Smooth muscle cell (in vitro differentiated cells): Measurements from ENCODE around the gene PADI1. TPM values are rescaled to one million over a fixed set of nuclear protein-coding genes. Genes with fewer than 3 reads are reported as not detected.
A peak's percentile ranks its signal among the peaks of the same experiment; 100 is the strongest.

Experiments used
- DNase-seq: peaks from one replicate; lab custom pipeline; 2025; ENCODE audit not compliant: unreplicated experiment; lab: John Stamatoyannopoulos, UW
- H2AFZ ChIP-seq: fragments of 200-600 bp; sonication (generic); 2 replicates; pipeline ENCODE4 v1.6.0; 2016; ENCODE audit warnings: antibody characterized with exemption, low read depth, mild to moderate bottlenecking
- H3F3A ChIP-seq: fragments of 200-600 bp; sonication (generic); 2 replicates; pipeline ENCODE4 v1.6.0; 2017; ENCODE audit warnings: antibody characterized with exemption, low read depth
- H3K27ac ChIP-seq: fragments of 200-600 bp; sonication (generic); 2 replicates; pipeline ENCODE4 v1.5.1; 2016; ENCODE audit warnings: low read depth, mild to moderate bottlenecking
- H3K27me3 ChIP-seq: fragments of 200-600 bp; sonication (generic); 2 replicates; pipeline ENCODE4 v1.6.1; 2016; ENCODE audit warnings: low read depth, mild to moderate bottlenecking
- H3K36me3 ChIP-seq: fragments of 200-600 bp; sonication (generic); 2 replicates; pipeline ENCODE4 v1.5.1; 2016; ENCODE audit warnings: low read depth
- H3K4me1 ChIP-seq: fragments of 200-600 bp; sonication (generic); 2 replicates; pipeline ENCODE4 v1.5.1; 2016; ENCODE audit warnings: low read depth
- H3K4me2 ChIP-seq: fragments of 200-600 bp; sonication (generic); 2 replicates; pipeline ENCODE4 v1.6.0; 2016; ENCODE audit warnings: mild to moderate bottlenecking
- H3K4me3 ChIP-seq: fragments of 200-600 bp; sonication (generic); 2 replicates; pipeline ENCODE4 v1.5.1; 2016; ENCODE audit warnings: mild to moderate bottlenecking
- H3K79me2 ChIP-seq: fragments of 200-600 bp; sonication (generic); 2 replicates; pipeline ENCODE4 v1.6.0; 2016; ENCODE audit warnings: low read depth, mild to moderate bottlenecking
- H3K9ac ChIP-seq: fragments of 200-600 bp; sonication (generic); 2 replicates; pipeline ENCODE4 v1.6.0; 2016; ENCODE audit warnings: low read depth
- H3K9me3 ChIP-seq: fragments of 200-600 bp; sonication (generic); replicated peaks from 2 replicates; pipeline ENCODE4 v1.5.1; 2016; ENCODE audit warnings: low read depth
- H4K20me1 ChIP-seq: fragments of 200-600 bp; sonication (generic); 2 replicates; pipeline ENCODE4 v1.6.0; 2016; ENCODE audit warnings: low read depth
- CTCF ChIP-seq: fragments of 200-600 bp; sonication (generic); IDR thresholded peaks from 2 replicates; pipeline ENCODE4 v1.5.1; 2017; ENCODE audit warnings: borderline replicate concordance, mild to moderate bottlenecking, antibody characterized with exemption; ENCODE audit not compliant: insufficient read depth, poor library complexity, severe bottlenecking
- WGBS: methylation state at CpG from one replicate; pipeline ENCODE4 v1.1.7; 2016; ENCODE audit warnings: low lambda C conversion rate; 5-methylcytosine and 5-hydroxymethylcytosine counted together
- polyA plus RNA-seq: library from polyadenylated mRNA; unstranded; fragments of >200 nt; fragmentation: Nextera tagmentation; extraction: Ambion mirVana; gene quantifications from 2 replicates; pipeline ENCODE4 v1.2.1, GENCODE V29; 2016
- total RNA-seq: library from RNA; depleted of rRNA; stranded (reverse); fragments of >200 nt; gene quantifications from 2 replicates; pipeline ENCODE4 v1.2.3, GENCODE V29; 2014

Gene PADI1
- total and polyA plus RNA-seq, 2 experiments from 2014 or later = 1.7 TPM; not detected in 1

- no peak for DNase-seq
- Histone ChIP-seq H3K9ac (no peak overlapping the region), H4K20me1 (no peaks in the 10 kb centered on the region), H3K9me3 (no peaks in the 10 kb centered on the region), H3K36me3 (no peaks in the 10 kb centered on the region), H2AFZ (no peak overlapping the region), H3K27me3 (no peaks in the 10 kb centered on the region), H3K4me3 (no peak overlapping the region), H3K27ac (no peak overlapping the region), H3F3A (peaks cover 8% of the 10 kb centered on the region), H3K4me2 (no peak overlapping the region), H3K79me2 (no peaks in the 10 kb centered on the region), H3K4me1 (no peaks in the 10 kb centered on the region)
- WGBS = 92% methylated on average over 10 of the region's 10 CpGs
- no peak for TF ChIP-seq CTCF
Measured at GRCh38 chr1:17230106-17230505, 25.2 kb downstream of the PADI1 start.

GRCh38 chr1:17230671-17231310 lies 25.9 kb downstream of the PADI1 start:
- H3K27me3 ChIP-seq = no peaks in the 10 kb centered on the region
- H4K20me1 ChIP-seq = no peaks in the 10 kb centered on the region
- WGBS = 81% methylated on average over 8 of the region's 8 CpGs
- H3K27ac ChIP-seq = no peak overlapping the region
- no peaks in the 10 kb centered on the region for H3K36me3 ChIP-seq
- H2AFZ ChIP-seq = no peak overlapping the region
- TF ChIP-seq CTCF = no peak
- no peak overlapping the region for H3K4me3 ChIP-seq
- H3K79me2 ChIP-seq = no peaks in the 10 kb centered on the region
- H3K9ac ChIP-seq = no peak overlapping the region
- DNase-seq = no peak
- no peaks in the 10 kb centered on the region for H3K9me3 ChIP-seq
- no peak overlapping the region for H3K4me2 ChIP-seq
- H3K4me1 ChIP-seq = no peaks in the 10 kb centered on the region
- H3F3A ChIP-seq = peaks cover 8% of the 10 kb centered on the region

GRCh38 chr1:17232759-17233661 lies 28.1 kb downstream of the PADI1 start:
- H3K4me1 ChIP-seq = no peaks in the 10 kb centered on the region

More at GRCh38 chr1:17232759-17233661, 28.1 kb downstream of the PADI1 start:
- no peaks in the 10 kb centered on the region for H3K27me3 ChIP-seq
- no peak overlapping the region for H2AFZ ChIP-seq
- H3K4me2 ChIP-seq = peak overlapping the region; percentile 13
- peak overlapping the region; percentile 55 for H3K9ac ChIP-seq
- H3K9me3 ChIP-seq = no peaks in the 10 kb centered on the region
- no peak for TF ChIP-seq CTCF
- peak overlapping the region; percentile 78 for H3K27ac ChIP-seq
- no peaks in the 10 kb centered on the region for H3K79me2 ChIP-seq
- 69% methylated on average over 22 of the region's 22 CpGs for WGBS
- H3K4me3 ChIP-seq = no peak overlapping the region
- peaks cover 8% of the 10 kb centered on the region for H3F3A ChIP-seq
- no peak for DNase-seq
- H4K20me1 ChIP-seq = no peaks in the 10 kb centered on the region
- no peaks in the 10 kb centered on the region for H3K36me3 ChIP-seq
